Osteoblast (primary cell): ENCODE data around the gene KICS2. TPM values are rescaled to one million over a fixed set of nuclear protein-coding genes. Genes with fewer than 3 reads are reported as not detected.
A peak's percentile ranks its signal among the peaks of the same experiment; 100 is the strongest.

Experiments used
- DNase-seq: peaks from one replicate; pipeline ENCODE4 v3.0.0; 2011; ENCODE audit warnings: low spot score, mixed read lengths; ENCODE audit not compliant: insufficient read length; ENCODE audit errors: missing footprints
- H2AFZ ChIP-seq: 2 replicates; pipeline ENCODE4 v1.6.0; 2011; ENCODE audit warnings: mild to moderate bottlenecking, low read length
- H3K27ac ChIP-seq: 2 replicates; pipeline ENCODE4 v1.5.1; 2011; ENCODE audit warnings: mild to moderate bottlenecking, low read depth, low read length, moderate library complexity
- H3K27me3 ChIP-seq: 2 replicates; pipeline ENCODE4 v1.6.0; 2012; ENCODE audit warnings: mild to moderate bottlenecking, control low read depth, inconsistent platforms, low read length, moderate library complexity; ENCODE audit not compliant: insufficient read depth
- H3K36me3 ChIP-seq: 2 replicates; pipeline ENCODE4 v1.5.1; 2011; ENCODE audit warnings: mild to moderate bottlenecking, low read length, control low read depth, moderate library complexity; ENCODE audit not compliant: insufficient read depth
- H3K4me1 ChIP-seq: 2 replicates; pipeline ENCODE4 v1.5.1; 2011; ENCODE audit warnings: mild to moderate bottlenecking, low read length, control low read depth, moderate library complexity; ENCODE audit not compliant: insufficient read depth
- H3K4me2 ChIP-seq: 2 replicates; pipeline ENCODE4 v1.6.0; 2011; ENCODE audit warnings: mild to moderate bottlenecking, low read length; ENCODE audit not compliant: insufficient read depth
- H3K4me3 ChIP-seq: fragments of 200-600 bp; sonication (generic); 3 replicates; pipeline ENCODE4 v1.5.1; 2012; ENCODE audit warnings: mild to moderate bottlenecking, low read length, inconsistent platforms; ENCODE audit not compliant: insufficient read depth
- H3K79me2 ChIP-seq: 2 replicates; pipeline ENCODE4 v1.6.0; 2012; ENCODE audit warnings: mild to moderate bottlenecking, low read length, control low read depth, inconsistent platforms; ENCODE audit not compliant: insufficient read depth
- H3K9me3 ChIP-seq: 2 replicates; pipeline ENCODE4 v1.5.1; 2011; ENCODE audit warnings: low read depth, low read length, control low read depth
- H4K20me1 ChIP-seq: 2 replicates; pipeline ENCODE4 v1.6.0; 2012; ENCODE audit warnings: mild to moderate bottlenecking, low read length, control low read depth; ENCODE audit not compliant: insufficient read depth
- total RNA-seq: library from RNA; depleted of rRNA; stranded (reverse); fragments of >200 nt; gene quantifications from 2 replicates; pipeline ENCODE4 v1.2.3, GENCODE V29; 2012
- TF ChIP-seq, protein P1 (sequence below): IDR thresholded peaks from 2 replicates; pipeline ENCODE4 v1.5.1; 2011; ENCODE audit warnings: mild to moderate bottlenecking, low read depth, low read length, moderate library complexity; ENCODE audit errors: extremely low read depth

The KICS2 gene
- total RNA-seq, 1 donor = 5.4 TPM

DNA sequence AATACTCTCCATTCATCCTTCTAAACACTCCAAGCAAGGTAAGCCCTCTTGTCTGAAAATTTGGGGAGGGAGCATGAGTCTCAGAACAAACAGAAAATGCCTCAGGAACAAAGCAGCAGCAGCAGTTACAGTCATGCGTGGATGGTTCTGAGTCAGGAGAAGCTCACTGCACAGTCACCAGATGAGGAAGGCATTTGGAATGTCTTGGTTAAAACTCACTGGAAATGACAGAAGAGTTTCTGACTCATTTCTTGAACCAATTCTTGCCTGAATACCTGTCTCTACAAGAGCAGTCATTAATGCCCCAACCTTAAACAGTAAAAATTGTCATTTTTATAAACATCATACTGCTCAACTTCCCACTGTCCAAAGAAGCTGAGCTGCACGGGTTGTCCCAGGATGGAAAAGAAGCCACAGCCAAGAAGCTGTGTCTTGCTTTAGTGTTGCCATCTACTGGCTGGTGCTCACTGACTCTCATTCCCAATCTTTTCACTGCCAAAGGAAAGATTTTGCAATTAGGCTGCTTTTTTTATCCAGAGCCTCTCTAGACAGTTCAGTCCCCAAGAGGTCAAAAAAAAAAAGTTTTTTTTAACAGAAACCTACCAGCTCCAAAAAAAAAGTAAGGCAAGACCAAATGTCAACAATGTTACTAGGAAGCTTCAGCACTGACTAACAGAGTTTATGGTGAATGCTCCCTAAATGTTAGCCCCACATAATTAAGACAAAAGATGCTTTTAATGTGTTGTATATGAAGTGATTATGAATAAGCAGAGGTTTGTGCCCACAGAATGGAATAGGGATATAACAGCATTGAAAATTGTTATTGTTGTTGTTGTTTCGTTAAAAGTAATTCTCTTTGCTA lies 40.4 kb downstream of the KICS2 start:
- TF ChIP-seq, protein P1, sequence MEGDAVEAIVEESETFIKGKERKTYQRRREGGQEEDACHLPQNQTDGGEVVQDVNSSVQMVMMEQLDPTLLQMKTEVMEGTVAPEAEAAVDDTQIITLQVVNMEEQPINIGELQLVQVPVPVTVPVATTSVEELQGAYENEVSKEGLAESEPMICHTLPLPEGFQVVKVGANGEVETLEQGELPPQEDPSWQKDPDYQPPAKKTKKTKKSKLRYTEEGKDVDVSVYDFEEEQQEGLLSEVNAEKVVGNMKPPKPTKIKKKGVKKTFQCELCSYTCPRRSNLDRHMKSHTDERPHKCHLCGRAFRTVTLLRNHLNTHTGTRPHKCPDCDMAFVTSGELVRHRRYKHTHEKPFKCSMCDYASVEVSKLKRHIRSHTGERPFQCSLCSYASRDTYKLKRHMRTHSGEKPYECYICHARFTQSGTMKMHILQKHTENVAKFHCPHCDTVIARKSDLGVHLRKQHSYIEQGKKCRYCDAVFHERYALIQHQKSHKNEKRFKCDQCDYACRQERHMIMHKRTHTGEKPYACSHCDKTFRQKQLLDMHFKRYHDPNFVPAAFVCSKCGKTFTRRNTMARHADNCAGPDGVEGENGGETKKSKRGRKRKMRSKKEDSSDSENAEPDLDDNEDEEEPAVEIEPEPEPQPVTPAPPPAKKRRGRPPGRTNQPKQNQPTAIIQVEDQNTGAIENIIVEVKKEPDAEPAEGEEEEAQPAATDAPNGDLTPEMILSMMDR = peak; percentile 65
- Histone ChIP-seq H3K79me2 (no peaks in the 10 kb centered on the region), H4K20me1 (no peaks in the 10 kb centered on the region), H3K27me3 (no peaks in the 10 kb centered on the region), H3K27ac (peak overlapping the region; percentile 91), H3K4me3 (peak overlapping the region; percentile 49), H3K9me3 (no peaks in the 10 kb centered on the region), H2AFZ (peak overlapping the region; percentile 45), H3K36me3 (no peaks in the 10 kb centered on the region), H3K4me1 (peaks cover 54% of the 10 kb centered on the region), H3K4me2 (peak overlapping the region; percentile 67)
- DNase-seq = peak; percentile 77

DNA sequence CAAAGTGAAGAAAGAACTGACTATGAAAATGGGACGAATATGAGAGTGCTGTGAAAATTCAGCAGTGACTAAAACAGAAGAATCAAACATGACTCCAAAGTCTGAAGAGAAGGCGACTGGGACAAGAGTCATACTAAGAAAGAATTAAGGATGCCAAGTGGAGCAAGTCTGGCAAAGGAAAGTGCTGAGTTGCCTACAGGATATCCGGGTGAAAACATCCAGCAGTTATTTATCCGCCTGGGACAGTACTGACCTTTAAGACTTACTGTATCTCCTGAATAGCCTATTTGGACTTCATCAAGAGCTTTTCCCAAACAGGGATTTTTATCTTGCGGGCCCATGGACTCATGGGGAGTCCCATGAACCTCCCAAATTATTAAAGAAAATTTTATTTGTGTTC lies 41.1 kb downstream of the KICS2 start:
- Histone ChIP-seq H3K79me2 (no peaks in the 10 kb centered on the region), H3K4me3 (peak overlapping the region; percentile 13), H3K9me3 (no peaks in the 10 kb centered on the region), H3K36me3 (no peaks in the 10 kb centered on the region), H3K27ac (peak overlapping the region; percentile 91), H2AFZ (peak overlapping the region; percentile 37), H3K27me3 (no peaks in the 10 kb centered on the region), H3K4me2 (peak overlapping the region; percentile 67), H3K4me1 (peaks cover 52% of the 10 kb centered on the region), H4K20me1 (no peaks in the 10 kb centered on the region)
- TF ChIP-seq, protein P1 = no peak
- DNase-seq = no peak

DNA sequence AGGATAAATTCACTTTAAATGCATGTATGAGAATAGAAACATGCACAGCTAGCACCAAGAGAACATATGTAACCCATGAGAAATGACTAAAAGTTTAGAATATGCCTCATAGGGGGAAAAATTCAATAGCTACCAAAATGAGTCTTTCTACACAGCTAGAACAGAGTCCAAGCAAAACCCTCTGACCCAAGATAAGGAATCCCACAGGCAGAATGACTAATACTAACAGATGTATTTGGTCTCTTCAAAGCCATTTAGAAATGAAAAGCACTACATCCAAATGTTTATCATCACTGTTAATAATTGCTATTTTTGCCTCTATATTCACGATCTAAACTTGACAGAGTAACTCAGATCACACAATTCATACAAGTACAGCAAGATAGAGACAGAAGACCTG lies 44.0 kb downstream of the KICS2 start:
- Histone ChIP-seq H3K27ac (peak overlapping the region; percentile 60), H3K4me2 (peak overlapping the region; percentile 22), H3K4me1 (peaks cover 52% of the 10 kb centered on the region), H3K27me3 (no peaks in the 10 kb centered on the region), H3K4me3 (no peak overlapping the region), H2AFZ (no peak overlapping the region), H3K36me3 (no peaks in the 10 kb centered on the region), H3K9me3 (no peaks in the 10 kb centered on the region), H4K20me1 (no peaks in the 10 kb centered on the region), H3K79me2 (no peaks in the 10 kb centered on the region)
- TF ChIP-seq, protein P1 = no peak
- DNase-seq = peak; percentile 89

DNA sequence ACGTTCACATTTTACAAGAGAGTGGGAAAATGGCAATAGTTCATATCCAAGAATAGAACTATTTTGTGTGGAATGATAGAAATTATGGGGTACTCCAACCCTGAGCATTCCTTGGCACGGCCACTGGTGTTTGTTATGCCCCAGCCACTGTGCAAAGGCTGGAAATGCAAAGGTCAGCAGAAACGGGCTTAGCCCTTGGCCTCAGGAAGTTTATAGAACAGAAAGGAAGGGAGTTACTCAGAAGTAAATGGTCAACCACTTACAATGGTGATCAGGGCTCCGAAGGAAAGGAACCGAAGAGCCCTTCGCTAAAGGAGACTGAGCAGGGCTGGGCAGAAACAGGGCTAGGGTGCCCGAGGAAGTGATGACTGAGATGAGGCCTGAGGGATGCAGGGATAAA lies 45.1 kb downstream of the KICS2 start:
- no peaks in the 10 kb centered on the region for H3K36me3 ChIP-seq
- no peaks in the 10 kb centered on the region for H3K9me3 ChIP-seq
- H3K79me2 ChIP-seq = no peaks in the 10 kb centered on the region
- TF ChIP-seq, protein P1 = no peak
- no peak overlapping the region for H3K4me2 ChIP-seq
- H4K20me1 ChIP-seq = no peaks in the 10 kb centered on the region
- H3K4me3 ChIP-seq = no peak overlapping the region
- peak overlapping the region; percentile 18 for H2AFZ ChIP-seq
- no peak for DNase-seq
- no peaks in the 10 kb centered on the region for H3K27me3 ChIP-seq
- H3K4me1 ChIP-seq = peaks cover 47% of the 10 kb centered on the region
- no peak overlapping the region for H3K27ac ChIP-seq
